ENCODE measurements around the gene EIF4B. TPM values are rescaled to one million over a fixed set of nuclear protein-coding genes. Genes with fewer than 3 reads are reported as not detected.

EIF4B gene
- total RNA-seq, 1 experiment from 2014 or later: 713 TPM

DNA sequence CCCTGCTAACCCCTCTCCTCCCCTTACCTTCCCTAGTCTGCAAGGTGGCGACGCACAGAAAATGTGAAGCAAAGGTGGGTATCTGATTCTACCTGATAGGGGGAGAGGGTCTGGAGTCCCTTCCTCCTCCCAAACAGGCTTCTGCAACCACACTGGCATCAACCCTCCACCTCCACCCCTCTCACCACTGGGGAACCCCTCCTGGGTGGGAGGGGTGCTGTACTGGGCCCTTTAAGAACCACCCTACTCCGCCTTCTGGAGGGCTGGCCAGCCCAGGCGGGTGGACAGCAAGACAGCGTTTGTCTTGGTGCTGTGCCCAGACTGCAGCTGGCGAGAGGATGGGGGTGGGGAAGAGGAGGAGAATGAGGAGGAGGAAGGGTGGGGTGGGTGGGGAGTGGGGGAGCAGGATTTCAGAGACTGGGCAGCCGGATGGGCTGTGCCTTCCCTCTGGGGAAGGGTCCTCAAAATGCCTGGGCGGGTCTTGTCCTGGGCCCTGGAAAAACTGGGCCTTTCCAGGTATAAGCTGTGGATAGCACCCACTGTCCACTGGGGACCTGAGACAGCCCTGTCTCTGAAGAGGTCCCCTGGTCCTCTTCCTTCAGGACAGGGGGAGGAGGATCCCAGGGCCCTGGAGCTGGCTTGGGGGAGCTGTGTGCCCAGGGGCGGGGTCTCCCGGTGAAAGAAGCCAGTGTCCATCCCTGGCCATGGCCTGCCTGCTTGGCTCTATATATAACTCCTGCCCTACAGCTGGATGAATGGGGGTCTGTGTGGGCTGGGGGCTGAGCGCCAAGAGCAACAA lies 46.4 kb downstream of the EIF4B start:
- Histone ChIP-seq H3K18ac (ENCODE audit: insufficient read length, low read depth, low read length) (no peak overlapping the region), H3K27me3 (ENCODE audit: insufficient read depth, low read length) (no peaks in the 10 kb centered on the region), H2BK5ac (ENCODE audit: insufficient read length, low read length) (no peak overlapping the region), H4K91ac (ENCODE audit: insufficient read length, low read depth, low read length) (no peak overlapping the region), H2BK120ac (ENCODE audit: low read depth, low read length, poor library complexity, severe bottlenecking) (no peak overlapping the region), H3K56ac (ENCODE audit: insufficient read length, low read depth, low read length) (no peak overlapping the region), H3K23me2 (ENCODE audit: insufficient read length, low read depth, low read length, poor library complexity, severe bottlenecking) (peaks cover 7% of the 10 kb centered on the region), H3T11ph (ENCODE audit: low read length) (no peak overlapping the region), H4K20me1 (ENCODE audit: control insufficient read depth, insufficient read depth, insufficient read length) (no peaks in the 10 kb centered on the region), H2AK5ac (ENCODE audit: insufficient read length, low read length) (no peak overlapping the region), H3K79me2 (ENCODE audit: insufficient read depth, low read length) (no peaks in the 10 kb centered on the region; the same call in 1 of the 2 replicates), H3K4me2 (ENCODE audit: insufficient read depth, insufficient read length, low read length) (no peak overlapping the region), H3K79me1 (ENCODE audit: insufficient read depth, low read depth, low read length, poor library complexity, severe bottlenecking) (no peaks in the 10 kb centered on the region), H3K23ac (ENCODE audit: insufficient read length, low read depth, low read length) (no peak overlapping the region), H4K5ac (ENCODE audit: insufficient read length, low read depth, low read length) (no peak overlapping the region), H3K9ac (ENCODE audit: extremely low read depth, insufficient read length, low read length) (no peak overlapping the region), H3K4ac (ENCODE audit: low read depth, low read length) (no peak overlapping the region), H2BK20ac (ENCODE audit: low read depth, low read length, poor library complexity, severe bottlenecking) (no peak overlapping the region), H2AFZ (ENCODE audit: low read length) (no peak overlapping the region), H2BK12ac (ENCODE audit: insufficient read length, low read depth, low read length) (no peak overlapping the region), H3K27ac (ENCODE audit: insufficient read length, low read depth, low read length) (no peak overlapping the region), H3K4me1 (ENCODE audit: insufficient read depth, low read length) (peaks cover 25% of the 10 kb centered on the region; the same call in 1 of the 2 replicates), H4K8ac (replicated peaks; ENCODE audit: insufficient read length, low read depth, low read length) (no peak overlapping the region), H3K14ac (ENCODE audit: insufficient read depth, low read length) (no peak overlapping the region), H3K9me3 (ENCODE audit: control insufficient read depth, low read depth, low read length) (no peaks in the 10 kb centered on the region), H2BK15ac (ENCODE audit: low read depth, low read length) (no peak overlapping the region)
- no CpG with 5 or more reads among the region's 11 CpGs for WGBS (ENCODE audit: extremely low coverage, insufficient read length, low lambda C conversion rate)
- Mint-ChIP-seq H3K4me1 (peaks cover 42 to 49% of the 10 kb centered on the region in 2 experiments), H3K27me3 (ENCODE audit: low read depth) (peaks cover 26% of the 10 kb centered on the region), H3K27ac (no peak overlapping the region), H3K36me3 (ENCODE audit: insufficient read depth in 1 of 3, low read depth in 3 of 3) (peaks cover 6 to 8% (median 7%) of the 10 kb centered on the region in 3 experiments; a peak in 5 of 7 replicates), H3K9me3 (no peaks in the 10 kb centered on the region), H3K4me3 (peak overlapping the region in 1 of 2 experiments; percentile 35; a peak in 2 of 5 replicates)
- TF ChIP-seq, protein P1, sequence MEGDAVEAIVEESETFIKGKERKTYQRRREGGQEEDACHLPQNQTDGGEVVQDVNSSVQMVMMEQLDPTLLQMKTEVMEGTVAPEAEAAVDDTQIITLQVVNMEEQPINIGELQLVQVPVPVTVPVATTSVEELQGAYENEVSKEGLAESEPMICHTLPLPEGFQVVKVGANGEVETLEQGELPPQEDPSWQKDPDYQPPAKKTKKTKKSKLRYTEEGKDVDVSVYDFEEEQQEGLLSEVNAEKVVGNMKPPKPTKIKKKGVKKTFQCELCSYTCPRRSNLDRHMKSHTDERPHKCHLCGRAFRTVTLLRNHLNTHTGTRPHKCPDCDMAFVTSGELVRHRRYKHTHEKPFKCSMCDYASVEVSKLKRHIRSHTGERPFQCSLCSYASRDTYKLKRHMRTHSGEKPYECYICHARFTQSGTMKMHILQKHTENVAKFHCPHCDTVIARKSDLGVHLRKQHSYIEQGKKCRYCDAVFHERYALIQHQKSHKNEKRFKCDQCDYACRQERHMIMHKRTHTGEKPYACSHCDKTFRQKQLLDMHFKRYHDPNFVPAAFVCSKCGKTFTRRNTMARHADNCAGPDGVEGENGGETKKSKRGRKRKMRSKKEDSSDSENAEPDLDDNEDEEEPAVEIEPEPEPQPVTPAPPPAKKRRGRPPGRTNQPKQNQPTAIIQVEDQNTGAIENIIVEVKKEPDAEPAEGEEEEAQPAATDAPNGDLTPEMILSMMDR (conservative IDR thresholded peaks at IDR 0.05): no peak
- no peak for DNase-seq
